ENCODE measurements around the gene GALR2.
"Not testable (repeated sequence)": the region's sequence is repeated elsewhere in the genome, so short reads cannot be mapped to it uniquely, and the experiment has no call there.

Gene GALR2

GRCh38 chr17:76076765-76077583, 2.4 kb downstream of the GALR2 start:
- in situ Hi-C loops (cut with MboI; ENCODE audit: low pct_unique_long_range_greater_than_20kb, low sequenced_read_pairs, unreplicated experiment) = no loop called here
- TF ChIP-seq CTCF (IDR thresholded peaks at IDR 0.05; ENCODE audit: extremely low read depth, insufficient read depth, missing control alignments) = no peak
- no peak for DNase-seq (ENCODE audit: low spot score)

- peak; percentile 58 for DNase-seq (ENCODE audit: low spot score)
- in situ Hi-C loops (cut with MboI; ENCODE audit: low pct_unique_long_range_greater_than_20kb, low sequenced_read_pairs, unreplicated experiment) = no loop called here
- TF ChIP-seq CTCF (IDR thresholded peaks at IDR 0.05; ENCODE audit: extremely low read depth, insufficient read depth, missing control alignments) = no peak
These were observed 3.1 kb downstream of the GALR2 start for GRCh38 chr17:76077584-76078110.

GRCh38 chr17:76078370-76078769, 3.8 kb downstream of the GALR2 start:
- in situ Hi-C loops (cut with MboI; ENCODE audit: low pct_unique_long_range_greater_than_20kb, low sequenced_read_pairs, unreplicated experiment); DNase-seq (ENCODE audit: low spot score): not testable (repeated sequence)

- in situ Hi-C loops (cut with MboI; ENCODE audit: low pct_unique_long_range_greater_than_20kb, low sequenced_read_pairs, unreplicated experiment) = no loop called here
- DNase-seq (ENCODE audit: low spot score) = no peak
- TF ChIP-seq CTCF (IDR thresholded peaks at IDR 0.05; ENCODE audit: extremely low read depth, insufficient read depth, missing control alignments) = no peak
These were observed 4.4 kb downstream of the GALR2 start, which contains the start of gene ZACN for GRCh38 chr17:76078860-76079534. Gene ZACN, plus strand, starts transcription at chr17:76079182. Its CDS starts 83 bp downstream, at chr17:76079265.

GRCh38 chr17:76079535-76079955, 5.0 kb downstream of the GALR2 start:
- DNase-seq (ENCODE audit: low spot score) = no peak
- in situ Hi-C loops (cut with MboI; ENCODE audit: low pct_unique_long_range_greater_than_20kb, low sequenced_read_pairs, unreplicated experiment) = no loop called here
- no peak for TF ChIP-seq CTCF (IDR thresholded peaks at IDR 0.05; ENCODE audit: extremely low read depth, insufficient read depth, missing control alignments)

GRCh38 chr17:76079956-76080767, 5.6 kb downstream of the GALR2 start:
- DNase-seq (ENCODE audit: low spot score) = no peak
- no peak for TF ChIP-seq CTCF (IDR thresholded peaks at IDR 0.05; ENCODE audit: extremely low read depth, insufficient read depth, missing control alignments)
- in situ Hi-C loops (cut with MboI; ENCODE audit: low pct_unique_long_range_greater_than_20kb, low sequenced_read_pairs, unreplicated experiment) = no loop called here
